HepG2 (cell line): Measurements from ENCODE around the gene STAB2. TPM values are rescaled to one million over a fixed set of nuclear protein-coding genes. Genes with fewer than 3 reads are reported as not detected.

Source experiments
- ATAC-seq: fragments of 200-7000 bp; cut with Tn5 transposase; 3 replicates; pipeline ENCODE4 v1.9.1; 2020; ENCODE audit warnings: mild to moderate bottlenecking, moderate library complexity
- BruUV-seq: library from RNA; stranded (reverse); fragments of 400-500 nt; replicated peaks from 2 replicates; lab custom pipeline; 2021; lab: Mats Ljungman, UMichigan
- CTCF ChIA-PET: fragments of 300-600 bp; formaldehyde crosslinking; extraction: SDS; loops from one replicate; lab custom pipeline; 2021; ENCODE audit warnings: low total read pairs, inconsistent platforms, low intra/inter-chr PET ratio; lab: Yijun Ruan, JAX
- POLR2A ChIA-PET: fragments of 350-600 bp; sonication (Branson Sonifier 250); formaldehyde crosslinking; loops from one replicate; lab custom pipeline; 2020; ENCODE audit warnings: antibody characterized with exemption, inconsistent platforms; lab: Yijun Ruan, JAX
- DNase-seq: peaks from one replicate; pipeline ENCODE4 v3.0.0-alpha.2; 2015; ENCODE audit warnings: low spot score
- FAIRE-seq: peaks from 3 replicates; lab custom pipeline; 2011; peaks lifted over from hg19 to GRCh38; lab: Jason Lieb, UNC
- H2AFZ ChIP-seq: one replicate; pipeline ENCODE4 v1.6.1; 2011; ENCODE audit warnings: low read length, inconsistent platforms
- H3K27ac ChIP-seq: fragments of 300-600 bp; 3 replicates; pipeline ENCODE4 v1.8.0; 2011; ENCODE audit warnings: mixed run types, mild to moderate bottlenecking, mixed read lengths, low read length, inconsistent platforms; ENCODE audit not compliant: insufficient read depth; ENCODE audit errors: extremely low read length
- H3K27me3 ChIP-seq, 2 experiments: fragments of 200-600 bp in 1 of 2; 2 replicates in 1 of 2; 3 replicates in 1 of 2; pipeline versions ENCODE4 v1.6.0 to v1.8.0; 2011; ENCODE audit warnings: low read length in 2 of 2, mild to moderate bottlenecking in 2 of 2, moderate library complexity in 2 of 2, inconsistent platforms in 1 of 2; ENCODE audit not compliant: insufficient read depth in 2 of 2, control insufficient read depth in 1 of 2
- H3K36me3 ChIP-seq, 2 experiments: fragments of 200-600 bp in 1 of 2; replicated peaks in 1 of 2; 2 replicates in 1 of 2; 3 replicates in 1 of 2; pipeline versions ENCODE4 v1.5.1 to v1.8.0; 2011; ENCODE audit warnings: low read length in 2 of 2, inconsistent platforms in 1 of 2; ENCODE audit not compliant: insufficient read depth in 2 of 2, control insufficient read depth in 1 of 2
- H3K4me1 ChIP-seq: 2 replicates; pipeline ENCODE4 v1.5.1; 2012; ENCODE audit warnings: low read length, inconsistent platforms; ENCODE audit not compliant: insufficient read depth
- H3K4me2 ChIP-seq: 2 replicates; pipeline ENCODE4 v1.6.0; 2011; ENCODE audit warnings: low read depth, low read length, inconsistent platforms
- H3K4me3 ChIP-seq, 3 experiments: fragments of 200-600 bp in 1 of 3; sonication (generic), shearing (Covaris generic) in 1 of 3; replicated peaks in 1 of 3; 2 replicates each; pipeline ENCODE4 v1.5.1; 2011 to 2016; ENCODE audit warnings: low read length in 3 of 3, inconsistent platforms in 2 of 3, low read depth in 2 of 3, mild to moderate bottlenecking in 2 of 3, control low read depth in 1 of 3, mixed read lengths in 1 of 3; ENCODE audit not compliant: insufficient read depth in 1 of 3
- H3K79me2 ChIP-seq: one replicate; pipeline ENCODE4 v1.6.1; 2011; ENCODE audit warnings: low read length, inconsistent platforms; ENCODE audit not compliant: insufficient read depth
- H3K9ac ChIP-seq: 2 replicates; pipeline ENCODE4 v1.6.0; 2011; ENCODE audit warnings: mild to moderate bottlenecking, low read depth, low read length, inconsistent platforms; ENCODE audit not compliant: insufficient read depth
- H3K9me3 ChIP-seq: 2 replicates; pipeline ENCODE4 v1.5.1; 2012; ENCODE audit warnings: mild to moderate bottlenecking, low read length
- H4K20me1 ChIP-seq: 2 replicates; pipeline ENCODE4 v1.6.0; 2011; ENCODE audit warnings: inconsistent platforms, mild to moderate bottlenecking, low read length, moderate library complexity; ENCODE audit not compliant: insufficient read depth
- ETV5 ChIP-seq: IDR thresholded peaks from 2 replicates; pipeline ENCODE4 v1.6.1; 2018; ENCODE audit warnings: missing biosample characterization, missing genetic modification reagents, inconsistent platforms, borderline replicate concordance
- IRX3 ChIP-seq: sonication (generic); formaldehyde crosslinking; IDR thresholded peaks from 2 replicates; pipeline ENCODE4 v1.8.1; 2023; ENCODE audit warnings: mild to moderate bottlenecking, low read depth, missing genetic modification reagents, borderline replicate concordance
- PHF5A ChIP-seq: IDR thresholded peaks from one replicate; pipeline ENCODE4 v1.6.1; 2018; ENCODE audit warnings: low read depth, missing genetic modification reagents; ENCODE audit not compliant: unreplicated experiment
- POLR2AphosphoS2 ChIP-seq: IDR thresholded peaks from 2 replicates; pipeline ENCODE4 v1.6.1; 2011; ENCODE audit warnings: low read depth, low read length, improper control_type of control experiment
- REL ChIP-seq: sonication (generic); formaldehyde crosslinking; conservative IDR thresholded peaks from 2 replicates; pipeline ENCODE4 v1.8.0; 2022; ENCODE audit warnings: mild to moderate bottlenecking, missing genetic modification reagents, moderate library complexity
- TARDBP ChIP-seq: sonication (generic); formaldehyde crosslinking; IDR thresholded peaks from 2 replicates; pipeline ENCODE4 v1.8.0; 2022; ENCODE audit warnings: mild to moderate bottlenecking, missing genetic modification reagents
- THRA ChIP-seq: sonication (generic); formaldehyde crosslinking; IDR thresholded peaks from 2 replicates; pipeline ENCODE4 v1.4.0; 2020; ENCODE audit warnings: missing genetic modification reagents, borderline replicate concordance
- YEATS2 ChIP-seq: sonication (generic); formaldehyde crosslinking; IDR thresholded peaks from 2 replicates; pipeline ENCODE4 v1.4.0; 2020; ENCODE audit warnings: missing genetic modification reagents, borderline replicate concordance
- ZNF224 ChIP-seq: sonication (generic); formaldehyde crosslinking; IDR thresholded peaks from 2 replicates; pipeline ENCODE4 v1.5.0; 2020; ENCODE audit warnings: mild to moderate bottlenecking, missing genetic modification reagents
- ZNF350 ChIP-seq: sonication (generic); formaldehyde crosslinking; IDR thresholded peaks from 2 replicates; pipeline ENCODE4 v1.4.0; 2020; ENCODE audit warnings: mild to moderate bottlenecking, low read depth, missing genetic modification reagents, borderline replicate concordance
- ZNF800 ChIP-seq: sonication (generic); formaldehyde crosslinking; IDR thresholded peaks from 2 replicates; pipeline ENCODE4 v1.4.0; 2020; ENCODE audit warnings: missing genetic modification reagents
- WGBS: methylation state at CpG from one replicate; pipeline ENCODE4 v1.1.6; 2017; ENCODE audit warnings: low lambda C conversion rate; 5-methylcytosine and 5-hydroxymethylcytosine counted together
- in situ Hi-C: cut with HindIII; loops from 2 replicates; pipeline ENCODE4 v1.10.0; 2017; ENCODE audit warnings: low pct_unique_long_range_greater_than_20kb; ENCODE audit not compliant: extremely low pct_ligation_motif_present
- intact Hi-C: fragments of 100-400 bp; cut with micrococcal nuclease; formaldehyde crosslinking; loops from one replicate; pipeline ENCODE4 v1.10.0; 2022; ENCODE audit not compliant: unreplicated experiment
- polyA plus RNA-seq, 8 experiments: library from polyadenylated mRNA; depleted of rRNA in 3 of 8; stranded (reverse) in 7 of 8; unstranded in 1 of 8; fragments of >200 nt; fragmentation: Illumina TruSeq in 4 of 8; extraction: Trizol in 4 of 8; gene quantifications; 2 replicates each; pipeline versions ENCODE4 v1.2.1 to v1.2.3, GENCODE V29; 2011 to 2016; ENCODE audit warnings: low read depth in 4 of 8, missing spikeins in 1 of 8, mixed read lengths in 1 of 8; ENCODE audit not compliant: insufficient read depth in 1 of 8
- total RNA-seq, 5 experiments: library from RNA; depleted of rRNA; stranded (reverse); fragments of >200 nt; fragmentation: Illumina TruSeq; extraction: Trizol; gene quantifications; 2 replicates each; pipeline ENCODE4 v1.2.3, GENCODE V29; 2016; ENCODE audit warnings: low read depth in 1 of 5
- TF ChIP-seq, protein P1 (sequence below): conservative IDR thresholded peaks from 2 replicates; pipeline ENCODE4 v1.6.1; 2018; ENCODE audit warnings: missing genetic modification reagents
- TF ChIP-seq, protein P2 (sequence below): sonication (generic); formaldehyde crosslinking; IDR thresholded peaks from 2 replicates; pipeline ENCODE4 v1.5.0; 2020; ENCODE audit warnings: mild to moderate bottlenecking, missing genetic modification reagents

STAB2 gene
- total and polyA plus RNA-seq, 2 of the 13 experiments (the other 11 are each of a cell fraction or from before 2014, with no cell fraction given) = not detected

DNA sequence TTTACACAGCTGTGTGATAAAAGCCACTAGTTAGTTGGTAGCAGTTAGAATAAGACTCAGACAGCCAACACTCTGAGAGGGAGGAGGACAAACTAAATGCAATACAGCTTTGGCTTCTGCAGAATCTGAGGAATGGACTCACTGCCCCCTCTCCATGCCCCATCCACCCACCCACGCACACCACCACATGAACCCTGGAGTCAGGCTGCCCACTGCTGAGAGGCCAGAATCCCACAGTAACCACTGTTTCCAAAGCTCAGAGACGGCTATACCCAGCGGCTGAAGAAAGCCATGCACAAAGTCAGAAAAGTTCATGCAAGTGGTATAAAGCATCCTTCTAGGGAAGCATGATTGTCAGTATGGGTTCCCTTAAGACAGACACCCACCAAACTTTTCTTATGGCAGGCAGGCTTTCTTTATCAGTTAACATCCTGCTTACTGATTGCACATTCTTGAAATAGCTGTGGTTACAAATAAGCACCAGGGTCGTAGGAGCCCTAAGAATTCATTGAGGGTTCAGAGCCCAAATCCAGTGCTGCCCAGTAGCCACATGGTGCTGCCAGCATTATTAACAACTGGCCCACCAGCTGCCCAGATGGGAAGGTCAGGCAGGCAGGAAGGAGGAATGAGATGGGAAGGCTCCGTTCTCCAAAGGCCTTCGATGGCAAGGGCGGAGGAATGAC is 192.5 kb downstream of the STAB2 start (continued):
- TF ChIP-seq ZNF800 (CRISPR knock-in tag) = no peak
- no peak for TF ChIP-seq YEATS2 (CRISPR knock-in tag)
- TF ChIP-seq REL (CRISPR knock-in tag) = no peak
- TF ChIP-seq TARDBP = no peak
- no peak for TF ChIP-seq ETV5 (CRISPR knock-in tag)
- no peak for TF ChIP-seq ZNF224 (CRISPR knock-in tag)
- no peak for TF ChIP-seq IRX3
- TF ChIP-seq POLR2AphosphoS2 = no peak
- TF ChIP-seq, protein P1, sequence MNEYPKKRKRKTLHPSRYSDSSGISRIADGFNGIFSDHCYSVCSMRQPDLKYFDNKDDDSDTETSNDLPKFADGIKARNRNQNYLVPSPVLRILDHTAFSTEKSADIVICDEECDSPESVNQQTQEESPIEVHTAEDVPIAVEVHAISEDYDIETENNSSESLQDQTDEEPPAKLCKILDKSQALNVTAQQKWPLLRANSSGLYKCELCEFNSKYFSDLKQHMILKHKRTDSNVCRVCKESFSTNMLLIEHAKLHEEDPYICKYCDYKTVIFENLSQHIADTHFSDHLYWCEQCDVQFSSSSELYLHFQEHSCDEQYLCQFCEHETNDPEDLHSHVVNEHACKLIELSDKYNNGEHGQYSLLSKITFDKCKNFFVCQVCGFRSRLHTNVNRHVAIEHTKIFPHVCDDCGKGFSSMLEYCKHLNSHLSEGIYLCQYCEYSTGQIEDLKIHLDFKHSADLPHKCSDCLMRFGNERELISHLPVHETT = no peak

DNA sequence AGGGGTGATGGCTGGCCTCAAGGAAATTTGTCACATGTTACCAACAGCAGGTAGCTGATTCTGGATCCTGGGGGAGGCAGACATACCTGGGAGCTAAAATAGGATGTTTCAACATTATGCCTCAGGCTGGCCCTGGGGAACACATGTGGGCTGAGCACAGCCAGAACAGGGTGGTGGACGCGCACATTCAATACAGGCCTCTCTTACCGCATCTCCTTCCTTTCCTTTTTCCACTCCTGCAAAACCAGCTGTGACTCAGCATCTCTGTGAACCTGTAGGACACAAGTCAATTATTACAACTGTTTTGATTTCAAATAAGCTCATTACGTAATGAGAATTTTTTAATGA is 193.0 kb downstream of the STAB2 start:
- no peaks in the 10 kb centered on the region for H3K9me3 ChIP-seq
- in situ Hi-C loops = no loop called here
- no peak overlapping the region for H3K4me3 ChIP-seq
- H3K9ac ChIP-seq = no peak overlapping the region
- peaks cover 6% of the 10 kb centered on the region for H3K4me1 ChIP-seq
- ChIA-PET POLR2A (no interaction called here), CTCF (no interaction called here)
- TF ChIP-seq ZNF350 (no peak), PHF5A (CRISPR knock-in tag) (no peak), THRA (CRISPR knock-in tag) (no peak)
- TF ChIP-seq, protein P2, sequence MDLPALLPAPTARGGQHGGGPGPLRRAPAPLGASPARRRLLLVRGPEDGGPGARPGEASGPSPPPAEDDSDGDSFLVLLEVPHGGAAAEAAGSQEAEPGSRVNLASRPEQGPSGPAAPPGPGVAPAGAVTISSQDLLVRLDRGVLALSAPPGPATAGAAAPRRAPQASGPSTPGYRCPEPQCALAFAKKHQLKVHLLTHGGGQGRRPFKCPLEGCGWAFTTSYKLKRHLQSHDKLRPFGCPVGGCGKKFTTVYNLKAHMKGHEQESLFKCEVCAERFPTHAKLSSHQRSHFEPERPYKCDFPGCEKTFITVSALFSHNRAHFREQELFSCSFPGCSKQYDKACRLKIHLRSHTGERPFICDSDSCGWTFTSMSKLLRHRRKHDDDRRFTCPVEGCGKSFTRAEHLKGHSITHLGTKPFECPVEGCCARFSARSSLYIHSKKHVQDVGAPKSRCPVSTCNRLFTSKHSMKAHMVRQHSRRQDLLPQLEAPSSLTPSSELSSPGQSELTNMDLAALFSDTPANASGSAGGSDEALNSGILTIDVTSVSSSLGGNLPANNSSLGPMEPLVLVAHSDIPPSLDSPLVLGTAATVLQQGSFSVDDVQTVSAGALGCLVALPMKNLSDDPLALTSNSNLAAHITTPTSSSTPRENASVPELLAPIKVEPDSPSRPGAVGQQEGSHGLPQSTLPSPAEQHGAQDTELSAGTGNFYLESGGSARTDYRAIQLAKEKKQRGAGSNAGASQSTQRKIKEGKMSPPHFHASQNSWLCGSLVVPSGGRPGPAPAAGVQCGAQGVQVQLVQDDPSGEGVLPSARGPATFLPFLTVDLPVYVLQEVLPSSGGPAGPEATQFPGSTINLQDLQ (CRISPR knock-in tag) = no peak
- no peak for FAIRE-seq
- no TSS peak for BruUV-seq
- intact Hi-C loops = no loop called here
- H3K4me2 ChIP-seq = no peak overlapping the region
- DNase-seq = no peak
- peaks cover 26 to 61% of the 10 kb centered on the region in 2 experiments for H3K36me3 ChIP-seq
- H2AFZ ChIP-seq = no peak overlapping the region
- no peaks in the 10 kb centered on the region for H3K79me2 ChIP-seq
- H3K27ac ChIP-seq = no peak overlapping the region
- H4K20me1 ChIP-seq = no peaks in the 10 kb centered on the region
- no peaks in the 10 kb centered on the region for H3K27me3 ChIP-seq
- no peak for ATAC-seq
- 98% methylated on average over 4 of the region's 4 CpGs for WGBS
